Natural killer cell (primary cell): ENCODE measurements around the gene SLC35E1. TPM values are rescaled to one million over a fixed set of nuclear protein-coding genes. Genes with fewer than 3 reads are reported as not detected.

Experiments used
- ATAC-seq, 3 donors: fragments of 150-1000 bp in 2 of 3; fragments of 200-7000 bp in 1 of 3; cut with Tn5 transposase; 1 replicate in 1 of 3; 2 replicates in 2 of 3; pipeline ENCODE4 v1.10.0; 2021; ENCODE audit warnings: mild to moderate bottlenecking in 2 of 3, moderate library complexity in 2 of 3
- DNase-seq, 2 donors: peaks; one replicate each; pipeline versions ENCODE4 v3.0.0 to v3.0.0-alpha.2; 2013 to 2021; ENCODE audit warnings: mixed read lengths in 1 of 2
- H3K27ac ChIP-seq: one replicate; pipeline ENCODE4 v1.5.1; 2013; ENCODE audit warnings: mild to moderate bottlenecking, low read length
- H3K27me3 ChIP-seq: one replicate; pipeline ENCODE4 v1.6.1; 2013; ENCODE audit warnings: low read length; ENCODE audit not compliant: control insufficient read depth, insufficient read depth
- H3K36me3 ChIP-seq: one replicate; pipeline ENCODE4 v1.6.1; 2013; ENCODE audit warnings: low read length; ENCODE audit not compliant: control insufficient read depth, insufficient read depth
- H3K4me1 ChIP-seq: one replicate; pipeline ENCODE4 v1.6.1; 2013; ENCODE audit warnings: low read length; ENCODE audit not compliant: control insufficient read depth, insufficient read depth
- H3K4me3 ChIP-seq: one replicate; pipeline ENCODE4 v1.5.1; 2013; ENCODE audit warnings: low read length
- H3K9me3 ChIP-seq: one replicate; pipeline ENCODE4 v1.6.1; 2013; ENCODE audit warnings: low read length; ENCODE audit not compliant: control insufficient read depth, insufficient read depth
- H3K27ac Mint-ChIP-seq, 2 donors: one replicate each; pipeline ENCODE4 v1.8.0; 2022; ENCODE audit warnings: mild to moderate bottlenecking in 2 of 2, mixed read lengths in 2 of 2, moderate library complexity in 1 of 2
- H3K27me3 Mint-ChIP-seq, 2 donors: one replicate each; pipeline ENCODE4 v1.8.0; 2022; ENCODE audit warnings: low read depth in 2 of 2, mixed read lengths in 2 of 2
- H3K36me3 Mint-ChIP-seq: one replicate; pipeline ENCODE4 v1.8.0; 2022; ENCODE audit warnings: mixed read lengths
- H3K4me1 Mint-ChIP-seq, 2 donors: one replicate each; pipeline ENCODE4 v1.8.0; 2022; ENCODE audit warnings: mixed read lengths in 2 of 2
- H3K4me3 Mint-ChIP-seq: one replicate; pipeline ENCODE4 v1.8.0; 2022; ENCODE audit warnings: mild to moderate bottlenecking, moderate library complexity, mixed read lengths
- H3K9me3 Mint-ChIP-seq, 2 donors: one replicate each; pipeline ENCODE4 v1.8.0; 2022; ENCODE audit warnings: mixed read lengths in 2 of 2
- WGBS: methylation state at CpG from one replicate; pipeline ENCODE4 v1.1.7; 2013; ENCODE audit warnings: missing lambda C conversion rate; ENCODE audit not compliant: insufficient coverage; 5-methylcytosine and 5-hydroxymethylcytosine counted together
- intact Hi-C: fragments of 100-400 bp; cut with micrococcal nuclease; formaldehyde crosslinking; loops from one replicate; pipeline ENCODE4 v1.14.2; 2022
- total RNA-seq, 4 donors: library from RNA; stranded (reverse); fragments of 120-200 nt in 1 of 4; gene quantifications; one replicate each; pipeline versions ENCODE4 v1.2.3 to v1.2.4, GENCODE V29; 2013 to 2022
- TF ChIP-seq, protein P1 (sequence below): fragments of 200-600 bp; IDR thresholded peaks from one replicate; pipeline ENCODE4 v1.8.0; 2022; ENCODE audit warnings: antibody characterized with exemption

SLC35E1 gene
- total RNA-seq, 3 donors from 2014 or later (not counting 1 experiment from before 2014, with no cell fraction given): 53.2 to 55.5 (median 54.2) TPM

- Histone ChIP-seq H3K4me1 (peaks cover 35% of the 10 kb centered on the region), H3K9me3 (no peaks in the 10 kb centered on the region), H3K36me3 (peaks cover 41% of the 10 kb centered on the region), H3K27me3 (no peaks in the 10 kb centered on the region), H3K27ac (no peak overlapping the region), H3K4me3 (no peak overlapping the region)
- H3K9me3 Mint-ChIP-seq: no peaks in the 10 kb centered on the region
- no peaks in the 10 kb centered on the region for H3K27me3 Mint-ChIP-seq
- H3K36me3 Mint-ChIP-seq: peaks cover 8% of the 10 kb centered on the region
- peak overlapping the region; percentile 61 to 69 for H3K27ac Mint-ChIP-seq
- no peak for DNase-seq
- peaks cover 39 to 60% of the 10 kb centered on the region in 2 donors for H3K4me1 Mint-ChIP-seq
- WGBS: 72% methylated on average over 4 of the region's 4 CpGs
- TF ChIP-seq, protein P1, sequence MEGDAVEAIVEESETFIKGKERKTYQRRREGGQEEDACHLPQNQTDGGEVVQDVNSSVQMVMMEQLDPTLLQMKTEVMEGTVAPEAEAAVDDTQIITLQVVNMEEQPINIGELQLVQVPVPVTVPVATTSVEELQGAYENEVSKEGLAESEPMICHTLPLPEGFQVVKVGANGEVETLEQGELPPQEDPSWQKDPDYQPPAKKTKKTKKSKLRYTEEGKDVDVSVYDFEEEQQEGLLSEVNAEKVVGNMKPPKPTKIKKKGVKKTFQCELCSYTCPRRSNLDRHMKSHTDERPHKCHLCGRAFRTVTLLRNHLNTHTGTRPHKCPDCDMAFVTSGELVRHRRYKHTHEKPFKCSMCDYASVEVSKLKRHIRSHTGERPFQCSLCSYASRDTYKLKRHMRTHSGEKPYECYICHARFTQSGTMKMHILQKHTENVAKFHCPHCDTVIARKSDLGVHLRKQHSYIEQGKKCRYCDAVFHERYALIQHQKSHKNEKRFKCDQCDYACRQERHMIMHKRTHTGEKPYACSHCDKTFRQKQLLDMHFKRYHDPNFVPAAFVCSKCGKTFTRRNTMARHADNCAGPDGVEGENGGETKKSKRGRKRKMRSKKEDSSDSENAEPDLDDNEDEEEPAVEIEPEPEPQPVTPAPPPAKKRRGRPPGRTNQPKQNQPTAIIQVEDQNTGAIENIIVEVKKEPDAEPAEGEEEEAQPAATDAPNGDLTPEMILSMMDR: no peak
- ATAC-seq: no peak
- intact Hi-C loops: no loop called here
- no peak overlapping the region for H3K4me3 Mint-ChIP-seq
These were observed 7.2 kb upstream of the SLC35E1 start for GRCh38 chr19:16579381-16579780.

DNA sequence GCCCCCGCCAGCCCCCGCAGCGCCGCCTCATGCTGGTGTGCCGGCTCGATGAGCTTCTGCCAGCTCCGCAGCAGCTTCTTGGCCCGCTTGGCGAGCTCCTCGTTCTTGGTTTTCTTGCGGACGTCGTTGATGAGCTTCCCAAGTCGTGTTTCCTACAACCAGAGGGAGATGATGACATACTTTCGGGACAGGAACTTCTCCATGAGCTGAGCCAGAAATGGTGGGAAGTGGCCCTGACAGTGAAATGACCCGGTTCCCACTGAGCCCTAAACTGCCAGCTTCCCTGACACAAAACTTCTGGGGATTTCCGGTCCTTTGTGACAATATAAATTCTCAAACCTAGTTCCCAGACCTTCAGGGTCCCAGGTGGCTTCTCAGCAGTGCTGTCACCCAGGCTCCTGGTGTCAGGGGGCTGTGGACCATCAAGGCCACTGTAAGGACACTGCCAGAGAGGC is 5.3 kb upstream of the SLC35E1 start:
- Histone ChIP-seq H3K4me1 (peaks cover 36% of the 10 kb centered on the region), H3K27ac (no peak overlapping the region), H3K27me3 (no peaks in the 10 kb centered on the region), H3K36me3 (peaks cover 44% of the 10 kb centered on the region), H3K9me3 (no peaks in the 10 kb centered on the region), H3K4me3 (no peak overlapping the region)
- DNase-seq (no peak), ATAC-seq (no peak)
- H3K9me3 Mint-ChIP-seq: no peaks in the 10 kb centered on the region
- TF ChIP-seq, protein P1: no peak
- H3K4me3 Mint-ChIP-seq: no peak overlapping the region
- H3K27ac Mint-ChIP-seq: no peak overlapping the region
- no peaks in the 10 kb centered on the region for H3K27me3 Mint-ChIP-seq
- H3K36me3 Mint-ChIP-seq: peaks cover 8% of the 10 kb centered on the region
- peaks cover 55 to 56% of the 10 kb centered on the region in 2 donors for H3K4me1 Mint-ChIP-seq
- intact Hi-C loops: no loop called here
- 95% methylated on average over 17 of the region's 17 CpGs for WGBS

DNA sequence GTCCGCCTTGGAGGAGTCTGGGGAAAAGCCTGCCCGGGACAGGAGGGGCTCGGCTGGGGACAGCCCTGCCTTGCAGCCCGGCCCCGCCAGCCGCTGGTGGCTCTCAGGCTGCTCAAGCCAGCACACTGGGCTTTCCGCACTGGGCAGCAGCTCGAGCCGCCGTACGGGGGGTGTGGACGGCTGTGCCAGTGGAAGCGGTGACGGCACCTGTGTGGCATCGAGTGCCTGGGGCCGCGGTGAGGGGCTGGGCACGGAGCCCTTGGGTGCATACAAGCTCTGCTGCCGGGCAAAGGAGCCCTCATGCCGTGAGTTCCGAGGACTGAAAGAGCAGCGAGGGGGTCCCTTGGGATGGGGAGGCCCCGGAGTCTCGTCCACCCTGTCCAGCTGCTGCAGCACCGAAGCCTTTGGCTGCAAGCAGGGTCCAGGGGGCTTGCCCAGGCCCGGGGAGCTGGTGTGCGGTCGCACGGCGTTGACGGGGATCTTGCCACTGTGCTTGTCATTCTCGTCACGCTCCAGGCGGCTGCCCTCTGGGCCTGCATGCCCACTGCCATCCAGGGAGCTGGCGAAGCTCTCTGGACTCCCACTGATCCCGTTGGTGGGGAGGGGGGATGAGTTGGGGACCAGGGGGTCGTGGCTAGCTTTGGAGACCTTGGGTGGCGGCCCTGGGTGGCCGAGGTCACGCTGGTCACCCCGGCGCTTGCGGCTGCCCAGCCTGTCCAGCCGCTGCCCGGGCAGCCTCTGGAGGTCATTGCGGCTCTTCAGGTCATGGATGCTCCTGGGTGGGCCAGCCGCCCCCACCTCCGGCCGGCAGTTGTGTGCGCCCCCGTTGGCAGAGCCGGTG is 4.7 kb upstream of the SLC35E1 start:
- H3K4me3 Mint-ChIP-seq: no peak overlapping the region
- DNase-seq (no peak), ATAC-seq (no peak)
- Histone ChIP-seq H3K4me1 (peaks cover 30% of the 10 kb centered on the region), H3K9me3 (no peaks in the 10 kb centered on the region), H3K4me3 (no peak overlapping the region), H3K27ac (no peak overlapping the region), H3K36me3 (peaks cover 44% of the 10 kb centered on the region), H3K27me3 (no peaks in the 10 kb centered on the region)
- no peak overlapping the region for H3K27ac Mint-ChIP-seq
- WGBS: 96% methylated on average over 52 of the region's 52 CpGs
- no peaks in the 10 kb centered on the region for H3K9me3 Mint-ChIP-seq
- TF ChIP-seq, protein P1: no peak
- H3K36me3 Mint-ChIP-seq: peaks cover 8% of the 10 kb centered on the region
- H3K4me1 Mint-ChIP-seq: peaks cover 52 to 54% of the 10 kb centered on the region in 2 donors
- H3K27me3 Mint-ChIP-seq: no peaks in the 10 kb centered on the region
- intact Hi-C loops: no loop called here
